ENCODE measurements around the gene SLC34A3. TPM values are rescaled to one million over a fixed set of nuclear protein-coding genes. Genes with fewer than 3 reads are reported as not detected.

The SLC34A3 gene
- 0.48 TPM for polyA plus RNA-seq (2012; ENCODE audit: insufficient read length, low read depth)

- TF ChIP-seq POLR2AphosphoS5 (IDR thresholded peaks at IDR 0.05; ENCODE audit: low read depth, low read length), result no peak
- no peak for TF ChIP-seq TAF1 (IDR thresholded peaks at IDR 0.05; ENCODE audit: borderline replicate concordance, insufficient read depth, low read length)
- TF ChIP-seq REST (IDR thresholded peaks at IDR 0.05; ENCODE audit: insufficient read depth in 1 of 2, low read depth in 2 of 2, low read length in 2 of 2), result no peak
- no peak for TF ChIP-seq SIN3A (IDR thresholded peaks at IDR 0.05; ENCODE audit: borderline replicate concordance, insufficient read depth, low read length)
- TF ChIP-seq FOXP2 (optimal IDR thresholded peaks at IDR 0.05; ENCODE audit: borderline replicate concordance, extremely low read depth, extremely low read length, insufficient read depth), result no peak
Observed at GRCh38 chr9:137230705-137231371, at the start of gene SLC34A3. SLC34A3 (plus strand) TSS chr9:137230901; CDS start chr9:137231703, 802 bp downstream.

DNA sequence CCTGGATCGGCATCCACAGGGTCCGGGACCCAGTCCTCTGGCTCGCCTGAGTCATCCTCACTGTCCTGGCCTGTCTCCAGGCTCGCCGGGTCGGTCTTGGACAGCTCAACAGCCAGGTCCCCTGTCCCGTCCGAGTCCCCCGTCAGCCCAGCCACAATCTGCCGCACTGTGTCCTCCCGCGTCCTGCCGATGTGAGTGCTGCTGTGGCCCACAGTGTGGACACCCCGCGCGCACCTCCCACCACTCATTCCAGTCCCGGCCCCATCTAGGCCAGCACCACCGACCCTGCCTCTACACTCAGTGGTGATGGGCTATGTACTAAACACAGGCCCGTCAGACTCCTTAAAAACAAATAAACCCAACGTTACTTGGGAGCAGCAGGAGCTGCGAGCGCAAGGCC is 49.0 kb upstream of the SLC34A3 start:
- no peak for TF ChIP-seq SIN3A (IDR thresholded peaks at IDR 0.05; ENCODE audit: borderline replicate concordance, insufficient read depth, low read length)

- TF ChIP-seq FOXP2 (optimal IDR thresholded peaks at IDR 0.05; ENCODE audit: borderline replicate concordance, extremely low read depth, extremely low read length, insufficient read depth), result no peak
- no peak for TF ChIP-seq POLR2AphosphoS5 (IDR thresholded peaks at IDR 0.05; ENCODE audit: low read depth, low read length)
- no peak for TF ChIP-seq TAF1 (IDR thresholded peaks at IDR 0.05; ENCODE audit: borderline replicate concordance, insufficient read depth, low read length)
- TF ChIP-seq REST (IDR thresholded peaks at IDR 0.05; ENCODE audit: insufficient read depth in 1 of 2, low read depth in 2 of 2, low read length in 2 of 2), result no peak
- no peak for TF ChIP-seq SIN3A (IDR thresholded peaks at IDR 0.05; ENCODE audit: borderline replicate concordance, insufficient read depth, low read length)
Observed at GRCh38 chr9:137182836-137183235, 47.9 kb upstream of the SLC34A3 start.

GRCh38 chr9:137183980-137184595 is 46.6 kb upstream of the SLC34A3 start:
- TF ChIP-seq POLR2AphosphoS5 (IDR thresholded peaks at IDR 0.05; ENCODE audit: low read depth, low read length) (no peak), FOXP2 (optimal IDR thresholded peaks at IDR 0.05; ENCODE audit: borderline replicate concordance, extremely low read depth, extremely low read length, insufficient read depth) (no peak), TAF1 (IDR thresholded peaks at IDR 0.05; ENCODE audit: borderline replicate concordance, insufficient read depth, low read length) (no peak), REST (IDR thresholded peaks at IDR 0.05; ENCODE audit: insufficient read depth in 1 of 2, low read depth in 2 of 2, low read length in 2 of 2) (no peak), SIN3A (IDR thresholded peaks at IDR 0.05; ENCODE audit: borderline replicate concordance, insufficient read depth, low read length) (no peak)

- TF ChIP-seq REST (IDR thresholded peaks at IDR 0.05; ENCODE audit: insufficient read depth in 1 of 2, low read depth in 2 of 2, low read length in 2 of 2) (no peak), SIN3A (IDR thresholded peaks at IDR 0.05; ENCODE audit: borderline replicate concordance, insufficient read depth, low read length) (no peak), TAF1 (IDR thresholded peaks at IDR 0.05; ENCODE audit: borderline replicate concordance, insufficient read depth, low read length) (no peak), POLR2AphosphoS5 (IDR thresholded peaks at IDR 0.05; ENCODE audit: low read depth, low read length) (no peak), FOXP2 (optimal IDR thresholded peaks at IDR 0.05; ENCODE audit: borderline replicate concordance, extremely low read depth, extremely low read length, insufficient read depth) (no peak)
Observed at GRCh38 chr9:137184881-137185660, 45.6 kb upstream of the SLC34A3 start.

Data from PFSK-1 (cell line).